Lower lobe of right lung (tissue), 2 donors: ENCODE data around the gene BMP2K. TPM values are rescaled to one million over a fixed set of nuclear protein-coding genes. Genes with fewer than 3 reads are reported as not detected.

Experiments
- ATAC-seq, 2 donors: fragments of 200-7000 bp; cut with Tn5 transposase; one replicate each; pipeline ENCODE4 v1.9.1; 2020 to 2022; ENCODE audit warnings: mild to moderate bottlenecking in 2 of 2, moderate library complexity in 2 of 2
- DNase-seq: peaks from one replicate; pipeline ENCODE4 v3.0.0-alpha.2; 2020
- H3K27ac ChIP-seq: fragments of 200-600 bp; one replicate; pipeline ENCODE4 v1.8.0; 2022
- H3K27me3 ChIP-seq: fragments of 200-600 bp; one replicate; pipeline ENCODE4 v1.8.0; 2022; ENCODE audit warnings: low read depth
- H3K36me3 ChIP-seq: fragments of 200-600 bp; one replicate; pipeline ENCODE4 v1.8.0; 2022; ENCODE audit warnings: mild to moderate bottlenecking
- H3K4me1 ChIP-seq: fragments of 200-600 bp; one replicate; pipeline ENCODE4 v1.8.0; 2022
- H3K4me3 ChIP-seq: fragments of 200-600 bp; one replicate; pipeline ENCODE4 v1.8.0; 2022; ENCODE audit warnings: mild to moderate bottlenecking
- H3K9me3 ChIP-seq: fragments of 200-600 bp; one replicate; pipeline ENCODE4 v1.8.0; 2022
- CTCF ChIP-seq: fragments of 200-600 bp; IDR thresholded peaks from one replicate; pipeline ENCODE4 v1.8.0; 2022; ENCODE audit warnings: antibody characterized with exemption, mild to moderate bottlenecking
- intact Hi-C: fragments of 100-400 bp; cut with DNase I; formaldehyde crosslinking; loops from one replicate; pipeline ENCODE4 v1.11.0; 2022
- total RNA-seq: library from RNA; stranded (reverse); fragmentation: NEBNext Ultra II Directional; extraction: Animal tissue kit (Norgen Biotek cat#: 25700); gene quantifications from one replicate; pipeline ENCODE4 v1.2.1, GENCODE V29; 2021
- donor health status: DM: no; HTN: yes; CAD: no; lungs with severe emphysema.

BMP2K gene
- total RNA-seq, 1 donor from 2014 or later, result 48.9 TPM

DNA sequence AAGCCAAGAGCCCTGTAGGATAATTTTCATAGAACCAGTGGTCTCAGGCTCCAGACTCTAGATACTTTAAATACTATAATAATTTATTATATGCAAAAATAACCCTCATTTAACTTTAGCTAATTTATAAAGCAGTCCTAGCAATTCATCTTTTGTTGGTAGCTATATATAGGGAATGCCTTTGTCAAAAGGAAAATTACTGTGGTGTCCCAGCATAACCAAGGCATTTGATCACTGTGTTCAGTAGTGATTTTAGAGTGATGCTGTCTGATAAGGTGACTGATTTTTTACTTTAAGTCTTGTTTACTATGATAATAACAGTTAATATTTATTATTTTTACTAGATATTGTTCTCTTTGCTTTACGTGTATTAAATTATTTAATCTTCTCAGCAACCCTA, 101.9 kb downstream of the BMP2K start:
- no peak overlapping the region for H3K27ac ChIP-seq
- no peak for TF ChIP-seq CTCF
- intact Hi-C loops, result no loop called here
- H3K4me3 ChIP-seq, result no peak overlapping the region
- H3K27me3 ChIP-seq, result no peaks in the 10 kb centered on the region
- no peaks in the 10 kb centered on the region for H3K9me3 ChIP-seq
- no peaks in the 10 kb centered on the region for H3K4me1 ChIP-seq
- no peak for ATAC-seq
- no peak for DNase-seq
- peaks cover 56% of the 10 kb centered on the region for H3K36me3 ChIP-seq

DNA sequence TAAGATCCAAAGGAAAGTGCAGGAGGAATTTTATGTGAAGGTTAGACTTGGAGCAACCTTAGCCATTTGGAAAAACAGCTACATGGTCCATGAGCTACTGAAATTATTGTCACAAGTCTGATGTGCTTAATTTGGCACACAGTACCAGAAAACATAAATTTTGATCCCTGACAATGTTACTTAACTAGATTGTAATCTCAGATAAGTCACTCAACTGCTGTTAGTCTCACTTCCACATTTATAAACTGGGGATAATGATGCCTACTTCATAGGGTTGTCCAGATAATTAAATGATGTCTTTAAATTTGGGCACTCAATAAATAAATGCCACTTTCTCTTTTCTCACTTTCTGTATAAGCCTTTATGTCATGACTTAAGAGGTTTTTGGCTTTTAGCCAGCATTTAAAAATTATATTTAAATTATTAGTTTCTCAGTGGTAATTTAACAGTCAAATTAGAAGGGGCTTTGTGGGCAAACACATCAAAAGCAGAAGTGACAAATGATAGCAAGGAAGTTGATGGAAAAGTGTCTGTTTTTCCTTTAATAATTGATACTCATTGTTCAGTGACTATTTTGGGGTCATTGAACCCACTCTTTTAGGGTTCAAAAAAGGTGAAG, 104.8 kb downstream of the BMP2K start:
- intact Hi-C loops, result no loop called here
- no peak for ATAC-seq
- no peak for DNase-seq
- no peaks in the 10 kb centered on the region for H3K4me1 ChIP-seq
- H3K4me3 ChIP-seq, result no peak overlapping the region
- H3K27me3 ChIP-seq, result no peaks in the 10 kb centered on the region
- TF ChIP-seq CTCF, result no peak
- H3K27ac ChIP-seq, result no peak overlapping the region
- no peaks in the 10 kb centered on the region for H3K9me3 ChIP-seq
- peaks cover 35% of the 10 kb centered on the region for H3K36me3 ChIP-seq

GRCh38 chr4:78885598-78885997, 109.4 kb downstream of the BMP2K start:
- no peaks in the 10 kb centered on the region for H3K27me3 ChIP-seq
- DNase-seq (no peak), ATAC-seq (no peak)
- no peaks in the 10 kb centered on the region for H3K9me3 ChIP-seq
- peaks cover 29% of the 10 kb centered on the region for H3K36me3 ChIP-seq
- no peak overlapping the region for H3K27ac ChIP-seq
- intact Hi-C loops, result no loop called here
- no peak overlapping the region for H3K4me3 ChIP-seq
- TF ChIP-seq CTCF, result no peak
- H3K4me1 ChIP-seq, result no peaks in the 10 kb centered on the region

GRCh38 chr4:78889955-78890354, 113.8 kb downstream of the BMP2K start:
- H3K27me3 ChIP-seq, result no peaks in the 10 kb centered on the region
- H3K27ac ChIP-seq, result no peak overlapping the region
- intact Hi-C loops, result no loop called here
- no peaks in the 10 kb centered on the region for H3K4me1 ChIP-seq
- TF ChIP-seq CTCF, result no peak
- no peak overlapping the region for H3K4me3 ChIP-seq
- DNase-seq (no peak), ATAC-seq (no peak)
- H3K9me3 ChIP-seq, result no peaks in the 10 kb centered on the region
- H3K36me3 ChIP-seq, result peaks cover 44% of the 10 kb centered on the region

DNA sequence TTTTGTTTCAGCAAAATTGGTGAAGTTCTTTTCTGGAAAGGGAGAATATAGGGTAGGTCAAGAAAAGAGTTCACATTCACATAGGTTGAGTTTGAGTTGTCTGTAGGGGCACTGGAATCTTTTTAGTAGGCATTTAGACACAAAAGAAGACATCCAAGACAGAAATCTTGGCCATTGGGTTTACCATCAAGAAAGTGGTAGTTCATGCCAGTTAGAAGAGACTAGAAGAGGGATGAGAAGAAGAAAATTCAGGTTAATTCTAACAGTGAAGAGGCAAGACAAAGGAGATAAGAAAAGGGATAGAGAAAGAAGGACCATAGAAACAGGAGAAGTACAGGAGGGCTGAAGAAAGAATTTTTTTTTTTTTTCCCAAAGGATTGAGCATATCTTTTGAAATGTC, 123.2 kb downstream of the BMP2K start:
- H3K4me1 ChIP-seq, result no peaks in the 10 kb centered on the region
- intact Hi-C loops, result no loop called here
- TF ChIP-seq CTCF, result no peak
- no peak for ATAC-seq
- DNase-seq, result no peak
- no peaks in the 10 kb centered on the region for H3K27me3 ChIP-seq
- no peak overlapping the region for H3K4me3 ChIP-seq
- no peak overlapping the region for H3K27ac ChIP-seq
- H3K9me3 ChIP-seq, result no peaks in the 10 kb centered on the region
- peaks cover 9% of the 10 kb centered on the region for H3K36me3 ChIP-seq
